HEK293T (cell line): ENCODE results near the gene ICAM1.

Experiments used
- ELF4 ChIP-seq: fragments of 450-650 bp; IDR thresholded peaks from 2 replicates; pipeline ENCODE4 v1.6.1; 2017; ENCODE audit warnings: antibody characterized with exemption
- SP1 ChIP-seq: fragments of 450-650 bp; IDR thresholded peaks from 2 replicates; pipeline ENCODE4 v1.6.1; 2017

DNA sequence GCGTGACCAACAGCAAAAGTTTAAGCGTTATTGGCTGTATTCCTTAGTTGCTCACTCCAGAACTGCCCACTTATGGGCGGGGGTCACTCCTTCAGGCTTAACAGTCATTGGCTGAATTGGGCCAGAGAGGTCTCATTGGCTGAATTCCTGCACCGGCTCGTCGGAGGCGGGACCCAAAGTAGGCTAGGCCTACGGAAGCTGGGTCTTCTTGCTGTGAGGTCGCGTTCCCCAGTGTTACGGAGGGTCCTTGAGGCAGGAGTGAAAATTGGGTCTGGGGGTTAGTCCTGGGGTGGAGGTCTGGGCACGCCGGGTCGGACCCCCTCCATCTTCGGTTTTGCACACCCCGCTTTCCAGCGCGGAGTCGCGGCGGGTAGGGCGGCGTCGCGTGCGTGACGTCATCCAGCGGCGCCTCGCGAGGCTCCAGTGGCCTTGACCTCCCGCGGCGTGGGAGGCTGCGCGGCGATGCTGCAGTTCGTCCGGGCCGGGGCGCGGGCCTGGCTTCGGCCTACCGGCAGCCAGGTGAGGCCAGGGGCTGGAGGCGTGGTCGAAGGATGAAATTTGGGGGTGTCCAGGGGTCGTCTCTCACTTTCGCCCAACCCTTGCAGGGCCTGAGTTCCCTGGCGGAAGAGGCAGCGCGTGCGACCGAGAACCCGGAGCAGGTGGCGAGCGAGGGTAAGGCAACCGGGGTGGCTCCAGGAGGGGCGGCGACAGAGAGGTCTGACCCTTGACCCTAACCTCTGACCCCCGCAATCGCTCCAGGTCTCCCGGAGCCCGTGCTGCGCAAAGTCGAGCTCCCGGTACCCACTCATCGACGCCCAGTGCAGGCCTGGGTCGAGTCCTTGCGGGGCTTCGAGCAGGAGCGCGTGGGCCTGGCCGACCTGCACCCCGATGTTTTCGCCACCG, 18.9 kb upstream of the ICAM1 start, which contains the start of gene MRPL4:
- TF ChIP-seq SP1 (no peak; the same call in 1 of the 2 replicates), ELF4 (no peak; the same call in 1 of the 2 replicates)
